ENCODE results near the gene TIE1.

- TF ChIP-seq CTCF (IDR thresholded peaks at IDR 0.05), result no peak
- TF ChIP-seq POLR2A (IDR thresholded peaks at IDR 0.05), result no peak
Observed at GRCh38 chr1:43363283-43363934, 62.6 kb downstream of the TIE1 start.

Measured in right lobe of liver (tissue), 4 donors.